ENCODE results near the gene TSC2.

The TSC2 gene

DNA sequence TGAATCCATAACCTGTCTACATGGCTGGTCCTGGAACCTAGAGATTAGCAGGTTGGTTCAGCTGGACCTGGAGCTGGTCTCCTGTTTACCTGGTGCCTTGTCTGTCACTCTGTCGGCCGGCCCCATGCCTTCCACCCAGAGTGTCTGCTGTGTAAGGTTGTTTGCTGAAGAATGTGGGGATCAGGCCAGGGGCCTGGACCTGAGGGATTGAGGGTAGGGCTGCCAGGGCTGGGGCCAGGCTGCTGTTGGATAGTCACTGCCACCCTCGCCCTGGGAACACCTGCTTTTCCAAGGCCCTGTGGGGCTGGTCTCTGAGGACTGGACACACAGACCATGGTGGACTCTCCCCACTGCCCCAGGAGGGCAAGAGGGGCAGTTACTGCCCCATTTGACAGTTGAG lies 19.6 kb upstream of the TSC2 start:
- no peak for DNase-seq (ENCODE audit: low read depth)
- no peak overlapping the region for H3K4me3 ChIP-seq (ENCODE audit: low read depth, low read length)
- TF ChIP-seq, protein P1, sequence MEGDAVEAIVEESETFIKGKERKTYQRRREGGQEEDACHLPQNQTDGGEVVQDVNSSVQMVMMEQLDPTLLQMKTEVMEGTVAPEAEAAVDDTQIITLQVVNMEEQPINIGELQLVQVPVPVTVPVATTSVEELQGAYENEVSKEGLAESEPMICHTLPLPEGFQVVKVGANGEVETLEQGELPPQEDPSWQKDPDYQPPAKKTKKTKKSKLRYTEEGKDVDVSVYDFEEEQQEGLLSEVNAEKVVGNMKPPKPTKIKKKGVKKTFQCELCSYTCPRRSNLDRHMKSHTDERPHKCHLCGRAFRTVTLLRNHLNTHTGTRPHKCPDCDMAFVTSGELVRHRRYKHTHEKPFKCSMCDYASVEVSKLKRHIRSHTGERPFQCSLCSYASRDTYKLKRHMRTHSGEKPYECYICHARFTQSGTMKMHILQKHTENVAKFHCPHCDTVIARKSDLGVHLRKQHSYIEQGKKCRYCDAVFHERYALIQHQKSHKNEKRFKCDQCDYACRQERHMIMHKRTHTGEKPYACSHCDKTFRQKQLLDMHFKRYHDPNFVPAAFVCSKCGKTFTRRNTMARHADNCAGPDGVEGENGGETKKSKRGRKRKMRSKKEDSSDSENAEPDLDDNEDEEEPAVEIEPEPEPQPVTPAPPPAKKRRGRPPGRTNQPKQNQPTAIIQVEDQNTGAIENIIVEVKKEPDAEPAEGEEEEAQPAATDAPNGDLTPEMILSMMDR (IDR thresholded peaks at IDR 0.05; ENCODE audit: low read depth, low read length, missing control alignments) = no peak

DNA sequence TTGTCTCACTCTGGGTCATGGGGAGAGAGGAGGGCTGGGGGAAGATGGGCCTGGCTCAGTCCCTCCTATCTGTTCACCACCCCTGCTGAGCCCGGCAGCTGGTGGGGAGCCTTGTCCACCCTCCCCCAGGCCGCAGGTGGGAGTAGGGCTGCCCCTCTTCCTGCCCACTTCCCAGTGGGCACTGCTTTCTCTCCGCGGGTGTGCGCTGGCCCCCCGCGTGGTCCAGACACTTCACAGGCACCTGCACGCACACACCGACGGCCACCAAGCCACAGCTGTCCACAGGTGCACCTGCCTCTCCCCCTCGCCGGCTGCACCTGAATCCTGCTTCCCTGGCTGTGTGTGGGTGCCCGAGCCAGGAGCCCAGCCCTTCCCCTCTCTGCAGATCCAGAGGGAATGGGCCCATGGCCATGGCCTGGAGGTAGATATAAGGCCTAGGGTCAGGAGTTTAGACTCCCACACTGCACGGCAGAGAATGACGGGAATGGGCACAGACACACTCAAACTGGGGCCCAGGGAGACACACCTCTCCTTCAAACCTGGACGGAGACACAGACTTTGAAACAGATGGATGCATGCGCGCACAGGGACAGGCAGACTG lies 19.1 kb upstream of the TSC2 start:
- H3K4me3 ChIP-seq (ENCODE audit: low read depth, low read length) = no peak overlapping the region
- DNase-seq (ENCODE audit: low read depth) = no peak
- TF ChIP-seq, protein P1 (IDR thresholded peaks at IDR 0.05; ENCODE audit: low read depth, low read length, missing control alignments) = no peak

GRCh38 chr16:2029350-2029749 lies 18.4 kb upstream of the TSC2 start:
- TF ChIP-seq, protein P1 (IDR thresholded peaks at IDR 0.05; ENCODE audit: low read depth, low read length, missing control alignments) = no peak
- no peak overlapping the region for H3K4me3 ChIP-seq (ENCODE audit: low read depth, low read length)
- no peak for DNase-seq (ENCODE audit: low read depth)

- no peak for DNase-seq (ENCODE audit: low read depth)
- H3K4me3 ChIP-seq (ENCODE audit: low read depth, low read length) = no peak overlapping the region
- TF ChIP-seq, protein P1 (IDR thresholded peaks at IDR 0.05; ENCODE audit: low read depth, low read length, missing control alignments) = no peak
Measured at GRCh38 chr16:2030036-2030435, 17.7 kb upstream of the TSC2 start.

GRCh38 chr16:2031081-2031577 lies 16.7 kb upstream of the TSC2 start:
- TF ChIP-seq, protein P1 (IDR thresholded peaks at IDR 0.05; ENCODE audit: low read depth, low read length, missing control alignments) = no peak
- H3K4me3 ChIP-seq (ENCODE audit: low read depth, low read length) = no peak overlapping the region
- no peak for DNase-seq (ENCODE audit: low read depth)

DNA sequence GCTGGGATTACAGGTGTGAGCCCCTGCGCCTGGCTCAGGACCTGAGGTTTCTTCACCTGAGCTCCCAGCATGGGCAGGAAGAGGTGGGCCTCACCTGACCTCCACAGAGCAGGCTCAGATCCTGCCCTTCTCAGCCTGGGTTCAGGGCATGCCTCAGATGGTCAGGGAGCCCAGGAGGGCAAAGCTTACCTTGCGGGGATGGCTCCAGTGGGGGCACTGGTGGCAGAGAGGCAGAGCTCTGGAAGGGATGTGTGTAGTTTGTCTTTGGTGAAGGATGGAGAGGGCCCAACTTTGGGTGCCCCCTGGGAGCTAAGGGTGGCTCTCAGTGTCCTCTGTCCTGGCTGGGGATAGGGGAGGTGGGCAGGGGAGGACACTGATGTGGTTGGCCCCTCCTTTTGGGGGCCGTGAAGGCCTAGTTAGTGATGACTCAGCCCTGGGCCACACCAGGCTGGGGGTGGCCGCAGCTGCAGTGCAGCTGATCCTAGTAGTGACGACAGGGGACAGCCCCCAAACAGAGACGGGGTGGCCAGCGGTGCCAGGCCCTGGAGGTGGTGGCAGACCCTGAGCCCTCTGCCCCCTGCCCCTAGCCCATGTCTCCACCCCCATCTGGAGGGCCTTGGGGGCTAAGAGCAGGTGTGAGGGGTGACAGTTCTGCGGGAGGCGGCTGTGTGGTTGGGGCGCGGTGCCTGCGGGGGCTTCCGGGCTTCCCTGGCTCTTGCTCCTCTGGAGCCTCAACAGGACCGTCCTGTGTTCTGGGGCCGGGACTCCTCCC lies 15.3 kb upstream of the TSC2 start:
- no peak for DNase-seq (ENCODE audit: low read depth)
- no peak overlapping the region for H3K4me3 ChIP-seq (ENCODE audit: low read depth, low read length)
- TF ChIP-seq, protein P1 (IDR thresholded peaks at IDR 0.05; ENCODE audit: low read depth, low read length, missing control alignments) = no peak

All from GM12864 (cell line).